ENCODE data around the gene SAMD8.

The SAMD8 gene

DNA sequence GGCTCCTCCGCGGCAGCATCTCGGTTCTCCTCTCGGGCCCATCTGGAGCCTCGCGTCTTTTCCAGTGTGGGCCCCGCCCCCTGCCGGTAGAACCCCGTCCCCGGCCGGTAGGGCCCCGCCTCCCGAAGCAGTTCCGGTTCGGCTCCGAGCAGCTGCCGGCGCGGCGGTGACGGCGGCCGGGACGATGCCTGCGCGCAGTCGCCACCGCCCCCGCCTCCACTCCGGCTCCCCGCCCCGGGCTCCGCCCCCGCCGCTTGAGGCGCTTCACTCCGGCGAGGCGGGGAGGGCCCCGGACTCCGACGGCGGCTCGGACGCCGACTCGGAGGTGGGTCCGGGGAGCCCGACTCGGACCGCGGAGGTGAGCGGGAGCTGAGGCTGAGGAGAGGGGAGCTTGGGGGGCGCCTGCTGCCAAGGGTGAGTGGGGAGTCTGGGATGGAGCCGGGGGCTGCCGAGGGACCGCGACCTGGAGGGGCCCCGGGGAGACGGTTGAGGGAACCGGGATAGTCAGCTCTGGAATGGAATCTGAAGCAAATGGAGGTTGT lies at the start of gene SAMD8:
SAMD8 (plus strand) TSS at position 292 of the 542 bp plus-strand sequence. CDS start 38,873 bp downstream, outside the sequence.
- Histone ChIP-seq H3K4me3 (ENCODE audit: low read depth in 1 of 5, low read length in 5 of 5) (peak within 1 kb of the TSS; percentile 87 to 98 (median 96)), H3K9ac (ENCODE audit: low read length in 5 of 5) (peak within 1 kb of the TSS; percentile 98 to 100 (median 99)), H3K27me3 (ENCODE audit: control insufficient read depth in 5 of 5, insufficient read depth in 4 of 5, low read length in 5 of 5) (no peaks in the 10 kb centered on the region), H3K4me1 (ENCODE audit: control insufficient read depth in 5 of 5, insufficient read depth in 5 of 5, low read length in 5 of 5) (peaks cover 0 to 40% (median 29%) of the 10 kb centered on the region in 5 donors), H3K27ac (ENCODE audit: low read depth, low read length) (peak within 1 kb of the TSS; percentile 98), H3K36me3 (ENCODE audit: control insufficient read depth in 5 of 5, insufficient read depth in 5 of 5, low read length in 5 of 5) (no peaks in the 10 kb centered on the region), H3K9me3 (ENCODE audit: control insufficient read depth in 5 of 5, low read length in 5 of 5) (no peaks in the 10 kb centered on the region)

DNA sequence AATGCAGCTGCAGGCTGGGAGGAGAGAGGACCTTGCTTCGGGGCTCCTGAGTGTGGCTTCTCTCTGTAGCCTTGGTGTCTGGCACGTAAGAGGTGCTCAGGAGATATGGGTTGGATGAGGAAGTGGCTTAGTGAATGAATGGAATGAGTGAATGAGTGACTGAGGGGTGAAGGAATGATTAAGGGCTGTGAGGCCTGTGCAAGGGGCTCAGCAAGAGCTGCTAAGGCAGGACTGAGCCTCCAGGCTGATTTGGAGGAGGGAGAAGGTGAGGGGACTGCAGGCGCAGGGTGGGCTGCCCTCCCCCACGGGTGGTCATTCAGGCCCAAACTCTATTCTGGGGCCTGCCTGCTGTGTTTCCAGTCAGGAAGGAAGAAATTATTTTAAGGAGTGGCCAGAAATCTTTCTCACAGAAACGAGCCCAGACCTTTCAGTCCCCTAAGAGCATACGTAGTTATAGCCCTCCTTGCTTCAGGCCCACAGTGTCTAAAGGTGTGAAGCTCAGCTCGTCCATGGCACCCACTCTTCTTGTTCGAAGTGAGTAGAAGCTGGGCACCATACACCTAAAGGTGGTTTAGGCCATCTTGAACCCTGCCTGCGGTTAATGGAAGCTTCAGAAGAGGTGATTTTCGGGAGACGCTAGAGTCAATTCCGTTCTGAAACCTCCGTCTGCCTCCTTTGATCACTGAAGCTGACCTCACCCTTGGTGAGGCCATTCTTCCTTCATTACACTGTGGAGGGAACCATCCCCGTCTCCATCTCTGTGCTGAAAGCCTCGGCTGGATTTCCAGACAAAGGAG lies 49.5 kb upstream of the SAMD8 start:
- Histone ChIP-seq H3K36me3 (ENCODE audit: control insufficient read depth in 5 of 5, insufficient read depth in 5 of 5, low read length in 5 of 5) (no peaks in the 10 kb centered on the region), H3K9me3 (ENCODE audit: control insufficient read depth in 5 of 5, low read length in 5 of 5) (no peaks in the 10 kb centered on the region), H3K4me1 (ENCODE audit: control insufficient read depth in 5 of 5, insufficient read depth in 5 of 5, low read length in 5 of 5) (no peaks in the 10 kb centered on the region), H3K4me3 (ENCODE audit: low read depth in 1 of 5, low read length in 5 of 5) (no peak overlapping the region), H3K27me3 (ENCODE audit: control insufficient read depth in 5 of 5, insufficient read depth in 4 of 5, low read length in 5 of 5) (no peaks in the 10 kb centered on the region), H3K27ac (ENCODE audit: low read depth, low read length) (no peak overlapping the region), H3K9ac (ENCODE audit: low read length in 5 of 5) (no peak overlapping the region)

DNA sequence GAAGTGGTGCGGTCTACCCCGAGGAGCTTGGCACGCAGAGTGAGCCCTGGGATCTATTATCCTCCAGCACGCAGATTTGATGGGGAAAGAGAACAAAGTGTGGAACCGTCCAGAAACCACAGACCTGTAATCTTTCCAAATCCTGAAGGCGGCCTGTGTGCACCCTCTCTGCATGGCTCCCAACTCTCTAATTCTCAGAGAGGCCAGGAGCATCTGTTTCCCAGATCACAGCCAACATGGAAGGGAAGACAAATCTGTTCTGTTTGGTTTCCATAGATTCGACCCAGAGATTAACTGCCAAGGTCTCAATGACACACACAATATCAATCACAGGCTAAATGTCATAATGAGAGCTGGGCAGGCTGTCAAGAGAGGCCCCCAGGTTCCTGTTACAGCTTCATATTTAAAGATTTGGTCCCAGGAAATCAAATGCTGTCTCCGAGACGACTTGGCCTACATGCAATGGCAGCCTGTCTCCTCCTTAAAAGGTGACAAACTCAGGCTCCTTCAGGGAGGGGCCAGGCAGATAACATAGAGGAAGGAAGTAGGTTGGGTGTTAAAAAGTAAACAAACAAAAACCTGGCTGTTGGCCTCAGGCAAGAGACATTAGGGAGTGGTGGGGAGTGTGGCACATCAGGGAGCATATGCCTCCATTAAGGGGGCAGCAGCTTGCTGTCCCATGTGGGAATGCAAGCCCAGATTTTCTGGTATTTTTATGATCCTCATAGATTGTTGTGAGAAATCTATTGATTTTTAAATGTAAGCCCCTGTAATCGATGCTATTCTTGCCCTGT lies 48.8 kb upstream of the SAMD8 start:
- no peak overlapping the region for H3K9ac ChIP-seq (ENCODE audit: low read length in 5 of 5)
- H3K27me3 ChIP-seq (ENCODE audit: control insufficient read depth in 5 of 5, insufficient read depth in 4 of 5, low read length in 5 of 5) = no peaks in the 10 kb centered on the region
- H3K9me3 ChIP-seq (ENCODE audit: control insufficient read depth in 5 of 5, low read length in 5 of 5) = no peaks in the 10 kb centered on the region
- no peak overlapping the region for H3K4me3 ChIP-seq (ENCODE audit: low read depth in 1 of 5, low read length in 5 of 5)
- H3K4me1 ChIP-seq (ENCODE audit: control insufficient read depth in 5 of 5, insufficient read depth in 5 of 5, low read length in 5 of 5) = no peaks in the 10 kb centered on the region
- no peaks in the 10 kb centered on the region for H3K36me3 ChIP-seq (ENCODE audit: control insufficient read depth in 5 of 5, insufficient read depth in 5 of 5, low read length in 5 of 5)
- no peak overlapping the region for H3K27ac ChIP-seq (ENCODE audit: low read depth, low read length)

DNA sequence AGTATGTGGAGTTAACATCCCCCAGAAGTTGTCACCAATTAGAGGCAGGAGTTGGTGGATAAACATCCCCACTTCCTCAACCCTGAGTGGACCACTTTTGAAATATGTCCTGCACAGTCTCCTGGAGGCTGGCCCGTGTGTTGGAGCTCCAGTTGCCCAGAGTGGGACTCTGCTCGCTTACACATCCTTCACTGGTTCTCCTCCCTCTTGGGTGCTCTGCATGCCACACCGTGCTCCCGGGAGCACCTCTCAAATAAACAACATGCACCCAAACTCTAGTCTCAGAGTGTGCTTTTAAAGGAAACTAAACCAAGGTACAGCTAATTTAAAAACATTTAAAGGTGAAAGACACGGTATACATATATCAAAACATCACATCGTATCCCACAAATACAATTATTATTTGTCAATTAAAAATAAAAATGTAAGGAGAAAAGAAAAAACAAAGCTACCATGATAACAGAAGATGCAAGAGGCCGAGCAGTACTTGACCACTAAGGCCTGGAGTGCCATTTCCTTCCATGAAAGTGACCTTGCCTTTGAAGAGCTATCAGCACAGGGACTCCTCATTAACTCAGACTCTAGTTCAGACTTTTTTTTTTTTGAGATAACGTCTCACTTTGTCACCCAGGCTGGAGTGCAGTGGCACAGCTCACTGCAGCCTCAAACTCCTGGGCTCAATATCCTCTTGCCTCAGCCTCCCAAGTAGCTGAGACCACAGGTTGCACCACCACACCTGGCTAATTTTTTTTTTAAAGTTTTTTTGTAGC lies 47.8 kb upstream of the SAMD8 start:
- no peaks in the 10 kb centered on the region for H3K9me3 ChIP-seq (ENCODE audit: control insufficient read depth in 5 of 5, low read length in 5 of 5)
- H3K27me3 ChIP-seq (ENCODE audit: control insufficient read depth in 5 of 5, insufficient read depth in 4 of 5, low read length in 5 of 5) = no peaks in the 10 kb centered on the region
- no peak overlapping the region for H3K4me3 ChIP-seq (ENCODE audit: low read depth in 1 of 5, low read length in 5 of 5)
- H3K9ac ChIP-seq (ENCODE audit: low read length in 5 of 5) = no peak overlapping the region
- no peak overlapping the region for H3K27ac ChIP-seq (ENCODE audit: low read depth, low read length)
- H3K4me1 ChIP-seq (ENCODE audit: control insufficient read depth in 5 of 5, insufficient read depth in 5 of 5, low read length in 5 of 5) = no peaks in the 10 kb centered on the region
- H3K36me3 ChIP-seq (ENCODE audit: control insufficient read depth in 5 of 5, insufficient read depth in 5 of 5, low read length in 5 of 5) = no peaks in the 10 kb centered on the region

DNA sequence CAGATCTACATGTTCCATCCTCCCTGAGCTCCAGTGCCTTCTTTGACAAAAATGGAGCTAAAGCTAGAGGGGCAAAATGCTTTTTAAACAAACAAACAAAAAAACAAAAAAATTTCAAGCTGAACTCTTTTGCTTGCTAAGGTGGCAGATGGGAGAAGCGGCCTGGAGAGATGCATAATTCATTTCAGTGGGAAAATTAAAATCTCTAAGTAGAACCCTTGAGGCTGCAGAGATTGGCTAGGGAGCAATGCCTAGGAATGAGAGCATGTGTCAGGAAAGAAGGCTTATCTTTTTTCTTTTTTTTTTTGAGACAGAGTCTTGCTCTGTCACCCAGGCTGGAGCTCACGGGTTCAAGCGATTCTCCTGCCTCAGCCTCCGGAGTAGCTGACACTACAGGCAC lies 46.4 kb upstream of the SAMD8 start:
- Histone ChIP-seq H3K27ac (ENCODE audit: low read depth, low read length) (no peak overlapping the region), H3K4me1 (ENCODE audit: control insufficient read depth in 5 of 5, insufficient read depth in 5 of 5, low read length in 5 of 5) (no peaks in the 10 kb centered on the region), H3K9ac (ENCODE audit: low read length in 5 of 5) (no peak overlapping the region), H3K36me3 (ENCODE audit: control insufficient read depth in 5 of 5, insufficient read depth in 5 of 5, low read length in 5 of 5) (no peaks in the 10 kb centered on the region), H3K27me3 (ENCODE audit: control insufficient read depth in 5 of 5, insufficient read depth in 4 of 5, low read length in 5 of 5) (no peaks in the 10 kb centered on the region), H3K4me3 (ENCODE audit: low read depth in 1 of 5, low read length in 5 of 5) (no peak overlapping the region), H3K9me3 (ENCODE audit: control insufficient read depth in 5 of 5, low read length in 5 of 5) (no peaks in the 10 kb centered on the region)

DNA sequence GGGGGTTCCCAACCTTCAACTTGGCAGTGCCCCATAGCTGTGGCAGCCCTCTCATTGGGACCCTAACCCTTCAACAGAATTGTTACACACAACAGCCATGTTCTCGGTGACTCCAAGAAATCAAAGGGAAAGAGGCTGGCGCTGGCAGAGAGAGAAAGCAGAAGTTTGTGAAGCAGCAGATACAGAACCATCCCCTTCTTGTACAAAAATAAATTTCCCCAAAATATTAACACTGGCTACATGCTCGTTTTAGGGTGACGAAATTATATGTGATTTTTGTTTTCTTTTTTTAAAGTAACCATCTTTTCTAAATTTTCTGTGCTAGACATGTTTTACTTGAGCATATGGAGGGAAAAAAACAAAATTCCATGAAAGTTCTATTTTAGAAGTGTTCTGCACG lies 45.2 kb upstream of the SAMD8 start:
- no peaks in the 10 kb centered on the region for H3K36me3 ChIP-seq (ENCODE audit: control insufficient read depth in 5 of 5, insufficient read depth in 5 of 5, low read length in 5 of 5)
- no peak overlapping the region for H3K27ac ChIP-seq (ENCODE audit: low read depth, low read length)
- H3K4me1 ChIP-seq (ENCODE audit: control insufficient read depth in 5 of 5, insufficient read depth in 5 of 5, low read length in 5 of 5) = peaks cover 0 to 5% (median 0%) of the 10 kb centered on the region in 5 donors
- H3K27me3 ChIP-seq (ENCODE audit: control insufficient read depth in 5 of 5, insufficient read depth in 4 of 5, low read length in 5 of 5) = no peaks in the 10 kb centered on the region
- no peaks in the 10 kb centered on the region for H3K9me3 ChIP-seq (ENCODE audit: control insufficient read depth in 5 of 5, low read length in 5 of 5)
- no peak overlapping the region for H3K9ac ChIP-seq (ENCODE audit: low read length in 5 of 5)
- H3K4me3 ChIP-seq (ENCODE audit: low read depth in 1 of 5, low read length in 5 of 5) = no peak overlapping the region

DNA sequence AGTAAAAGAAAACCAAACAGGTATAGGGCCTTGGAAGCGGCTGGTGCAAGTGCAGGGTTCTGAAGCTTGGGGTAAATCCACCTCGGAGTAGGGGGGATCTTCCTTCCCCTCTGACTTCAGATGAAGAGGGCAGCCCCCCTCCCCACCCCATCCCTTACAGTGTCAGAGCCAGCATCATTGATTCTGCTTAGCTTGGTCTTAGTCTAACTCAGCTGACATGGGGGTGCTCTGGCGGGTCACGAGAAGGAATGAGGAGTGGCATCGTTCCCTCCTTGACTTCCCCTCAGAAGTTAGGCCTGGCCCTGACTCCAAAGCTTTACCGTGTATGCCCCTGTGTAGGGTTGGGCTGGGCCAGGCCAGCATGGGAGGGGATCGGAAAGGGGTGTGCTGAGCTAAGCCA lies 44.2 kb upstream of the SAMD8 start:
- Histone ChIP-seq H3K36me3 (ENCODE audit: control insufficient read depth in 5 of 5, insufficient read depth in 5 of 5, low read length in 5 of 5) (no peaks in the 10 kb centered on the region), H3K9me3 (ENCODE audit: control insufficient read depth in 5 of 5, low read length in 5 of 5) (no peaks in the 10 kb centered on the region), H3K4me3 (ENCODE audit: low read depth in 1 of 5, low read length in 5 of 5) (no peak overlapping the region), H3K4me1 (ENCODE audit: control insufficient read depth in 5 of 5, insufficient read depth in 5 of 5, low read length in 5 of 5) (peaks cover 0 to 6% (median 0%) of the 10 kb centered on the region in 5 donors), H3K27ac (ENCODE audit: low read depth, low read length) (no peak overlapping the region), H3K27me3 (ENCODE audit: control insufficient read depth in 5 of 5, insufficient read depth in 4 of 5, low read length in 5 of 5) (no peaks in the 10 kb centered on the region), H3K9ac (ENCODE audit: low read length in 5 of 5) (no peak overlapping the region)

DNA sequence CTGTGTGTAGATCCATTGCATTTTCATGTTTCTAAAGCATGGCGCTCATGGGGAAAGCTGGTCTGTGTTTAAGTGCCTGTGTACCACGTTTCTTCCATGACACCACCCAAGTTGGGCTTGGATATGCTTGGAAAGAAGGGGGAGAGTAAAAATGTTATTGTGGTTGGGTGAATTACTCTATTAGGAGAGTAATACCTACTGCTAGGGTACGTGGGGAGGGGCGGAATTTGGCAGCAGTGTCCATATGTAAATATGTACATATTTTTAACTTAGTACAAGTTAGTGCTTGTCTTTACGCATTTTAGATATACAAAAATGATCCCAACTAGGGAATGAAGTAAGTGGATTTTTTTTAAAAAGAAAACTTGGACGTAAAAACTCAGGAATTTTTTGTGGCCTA lies 42.9 kb upstream of the SAMD8 start:
- Histone ChIP-seq H3K4me3 (ENCODE audit: low read depth in 1 of 5, low read length in 5 of 5) (no peak overlapping the region), H3K9ac (ENCODE audit: low read length in 5 of 5) (no peak overlapping the region), H3K27ac (ENCODE audit: low read depth, low read length) (no peak overlapping the region), H3K27me3 (ENCODE audit: control insufficient read depth in 5 of 5, insufficient read depth in 4 of 5, low read length in 5 of 5) (no peaks in the 10 kb centered on the region), H3K4me1 (ENCODE audit: control insufficient read depth in 5 of 5, insufficient read depth in 5 of 5, low read length in 5 of 5) (peaks cover 0 to 6% (median 0%) of the 10 kb centered on the region in 5 donors), H3K9me3 (ENCODE audit: control insufficient read depth in 5 of 5, low read length in 5 of 5) (no peaks in the 10 kb centered on the region), H3K36me3 (ENCODE audit: control insufficient read depth in 5 of 5, insufficient read depth in 5 of 5, low read length in 5 of 5) (no peaks in the 10 kb centered on the region)

DNA sequence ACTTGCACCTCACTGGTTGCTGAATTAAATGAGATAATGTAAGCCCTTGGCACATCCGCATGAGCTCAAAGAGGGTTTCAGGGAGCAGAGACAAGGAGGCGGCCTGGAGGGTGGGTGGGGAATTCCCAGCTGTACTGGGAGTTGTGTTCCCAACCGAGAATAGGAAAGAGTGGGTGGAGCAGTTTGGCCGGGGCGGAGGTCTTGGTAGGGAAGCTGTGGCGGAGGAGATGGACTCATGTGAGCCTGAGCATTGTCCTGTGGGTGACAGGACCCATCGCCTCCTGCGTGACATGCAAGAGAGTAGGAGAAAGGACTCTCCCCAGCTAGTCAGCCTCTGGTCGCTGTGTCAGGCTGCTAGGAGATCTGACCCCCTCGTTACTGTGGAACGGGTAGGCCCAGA lies 41.0 kb upstream of the SAMD8 start:
- Histone ChIP-seq H3K9me3 (ENCODE audit: control insufficient read depth in 5 of 5, low read length in 5 of 5) (no peaks in the 10 kb centered on the region), H3K4me3 (ENCODE audit: low read depth in 1 of 5, low read length in 5 of 5) (no peak overlapping the region), H3K4me1 (ENCODE audit: control insufficient read depth in 5 of 5, insufficient read depth in 5 of 5, low read length in 5 of 5) (peaks cover 0 to 6% (median 0%) of the 10 kb centered on the region in 5 donors), H3K27ac (ENCODE audit: low read depth, low read length) (no peak overlapping the region), H3K36me3 (ENCODE audit: control insufficient read depth in 5 of 5, insufficient read depth in 5 of 5, low read length in 5 of 5) (no peaks in the 10 kb centered on the region), H3K27me3 (ENCODE audit: control insufficient read depth in 5 of 5, insufficient read depth in 4 of 5, low read length in 5 of 5) (no peaks in the 10 kb centered on the region), H3K9ac (ENCODE audit: low read length in 5 of 5) (no peak overlapping the region)

Measured in subcutaneous abdominal adipose tissue (tissue), 5 donors.